MM.1S (cell line): ENCODE results near the gene MRPS9.

Experiments used
- DNase-seq: peaks from one replicate; pipeline ENCODE4 v3.0.0-alpha.2; 2015
- H2AFZ ChIP-seq: fragments of 300-600 bp; sonication (generic); 2 replicates; pipeline ENCODE4 v1.6.0; 2016; ENCODE audit warnings: antibody characterized with exemption, low read length
- H3F3A ChIP-seq: fragments of 300-600 bp; sonication (generic); 2 replicates; pipeline ENCODE4 v1.6.1; 2016; ENCODE audit warnings: mild to moderate bottlenecking, antibody characterized with exemption, low read length, moderate library complexity, mixed read lengths; ENCODE audit not compliant: insufficient read depth
- H3K27ac ChIP-seq: fragments of 300-600 bp; sonication (generic); 2 replicates; pipeline ENCODE4 v1.5.1; 2016; ENCODE audit warnings: mild to moderate bottlenecking, low read length
- H3K27me3 ChIP-seq: fragments of 300-600 bp; sonication (generic); replicated peaks from 2 replicates; pipeline ENCODE4 v1.6.0; 2016; ENCODE audit warnings: low read length; ENCODE audit not compliant: insufficient read depth
- H3K36me3 ChIP-seq: fragments of 300-600 bp; sonication (generic); replicated peaks from 2 replicates; pipeline ENCODE4 v1.6.1; 2016; ENCODE audit warnings: mild to moderate bottlenecking, low read length, mixed read lengths; ENCODE audit not compliant: insufficient read depth
- H3K4me1 ChIP-seq: fragments of 300-600 bp; sonication (generic); 2 replicates; pipeline ENCODE4 v1.6.1; 2016; ENCODE audit warnings: low read length, mixed read lengths
- H3K4me2 ChIP-seq: fragments of 300-600 bp; sonication (generic); 2 replicates; pipeline ENCODE4 v1.6.0; 2016; ENCODE audit warnings: low read depth, low read length
- H3K4me3 ChIP-seq: fragments of 300-600 bp; sonication (generic); 2 replicates; pipeline ENCODE4 v1.5.1; 2016; ENCODE audit warnings: low read length, mixed read lengths
- H3K79me2 ChIP-seq: fragments of 300-600 bp; sonication (generic); 2 replicates; pipeline ENCODE4 v1.6.1; 2016; ENCODE audit warnings: mixed run types, low read length, mixed read lengths
- H3K9ac ChIP-seq: fragments of 300-600 bp; sonication (generic); 2 replicates; pipeline ENCODE4 v1.6.1; 2016; ENCODE audit warnings: low read length, mixed read lengths
- H3K9me2 ChIP-seq: fragments of 300-600 bp; sonication (generic); replicated peaks from 2 replicates; pipeline ENCODE4 v1.6.1; 2016; ENCODE audit warnings: mild to moderate bottlenecking, low read length, mixed read lengths; ENCODE audit not compliant: insufficient read depth
- H3K9me3 ChIP-seq: fragments of 300-600 bp; sonication (generic); replicated peaks from 2 replicates; pipeline ENCODE4 v1.6.1; 2016; ENCODE audit warnings: mild to moderate bottlenecking, low read length, mixed read lengths; ENCODE audit not compliant: insufficient read depth
- H4K20me1 ChIP-seq: fragments of 300-600 bp; sonication (generic); 2 replicates; pipeline ENCODE4 v1.6.1; 2016; ENCODE audit warnings: mild to moderate bottlenecking, low read length, moderate library complexity, mixed read lengths; ENCODE audit not compliant: insufficient read depth
- CTCF ChIP-seq: fragments of 300-600 bp; sonication (generic); IDR thresholded peaks from 2 replicates; pipeline ENCODE4 v1.5.1; 2016; ENCODE audit warnings: antibody characterized with exemption, low read length, mixed read lengths
- EZH2 ChIP-seq: fragments of 300-600 bp; sonication (generic); optimal IDR thresholded peaks from 2 replicates; pipeline ENCODE3; 2017; ENCODE audit warnings: low read depth, mild to moderate bottlenecking, antibody characterized with exemption, low read length, mixed read lengths
- EZH2phosphoT487 ChIP-seq: fragments of 300-600 bp; sonication (generic); IDR thresholded peaks from 2 replicates; pipeline ENCODE4 v1.6.1; 2018; ENCODE audit warnings: antibody characterized with exemption, low read length

The MRPS9 gene

GRCh38 chr2:105139556-105140239 is 101.8 kb downstream of the MRPS9 start:
- H3K4me3 ChIP-seq: no peak overlapping the region
- TF ChIP-seq CTCF (no peak), EZH2phosphoT487 (no peak), EZH2 (no peak)
- H3K9me2 ChIP-seq: no peaks in the 10 kb centered on the region
- no peak overlapping the region for H3K27ac ChIP-seq
- no peaks in the 10 kb centered on the region for H3K36me3 ChIP-seq
- H2AFZ ChIP-seq: no peak overlapping the region
- peaks cover 2% of the 10 kb centered on the region; the same call in 1 of the 2 replicates for H3K27me3 ChIP-seq
- H3K9me3 ChIP-seq: no peaks in the 10 kb centered on the region
- no peaks in the 10 kb centered on the region for H3K4me1 ChIP-seq
- no peaks in the 10 kb centered on the region for H3K79me2 ChIP-seq
- H3K4me2 ChIP-seq: no peak overlapping the region
- DNase-seq: no peak
- H4K20me1 ChIP-seq: no peaks in the 10 kb centered on the region
- no peaks in the 10 kb centered on the region for H3F3A ChIP-seq
- no peak overlapping the region for H3K9ac ChIP-seq

GRCh38 chr2:105140240-105140568 is 102.3 kb downstream of the MRPS9 start:
- Histone ChIP-seq H3K9me2 (no peaks in the 10 kb centered on the region), H3K4me1 (no peaks in the 10 kb centered on the region), H3K36me3 (no peaks in the 10 kb centered on the region), H4K20me1 (no peaks in the 10 kb centered on the region), H3K4me3 (no peak overlapping the region), H2AFZ (no peak overlapping the region), H3K79me2 (no peaks in the 10 kb centered on the region), H3K4me2 (no peak overlapping the region), H3F3A (no peaks in the 10 kb centered on the region), H3K9me3 (no peaks in the 10 kb centered on the region), H3K27ac (no peak overlapping the region), H3K27me3 (peaks cover 3% of the 10 kb centered on the region; the same call in 1 of the 2 replicates), H3K9ac (no peak overlapping the region)
- TF ChIP-seq CTCF (no peak), EZH2 (no peak), EZH2phosphoT487 (no peak)
- no peak for DNase-seq

- Histone ChIP-seq H4K20me1 (no peaks in the 10 kb centered on the region), H3K4me3 (no peak overlapping the region), H3K36me3 (no peaks in the 10 kb centered on the region), H2AFZ (no peak overlapping the region), H3K27me3 (peaks cover 3% of the 10 kb centered on the region; the same call in 1 of the 2 replicates), H3K4me2 (no peak overlapping the region), H3K9ac (no peak overlapping the region), H3F3A (no peaks in the 10 kb centered on the region), H3K79me2 (no peaks in the 10 kb centered on the region), H3K27ac (no peak overlapping the region), H3K9me2 (no peaks in the 10 kb centered on the region), H3K4me1 (no peaks in the 10 kb centered on the region), H3K9me3 (no peaks in the 10 kb centered on the region)
- no peak for DNase-seq
- TF ChIP-seq EZH2 (no peak), EZH2phosphoT487 (no peak), CTCF (no peak)
Observed at GRCh38 chr2:105141099-105141614, 103.3 kb downstream of the MRPS9 start.
